Right lobe of liver (tissue), 6 donors: ENCODE data around the gene GALC. TPM values are rescaled to one million over a fixed set of nuclear protein-coding genes. Genes with fewer than 3 reads are reported as not detected.

Experiments
- ATAC-seq, 4 donors: fragments of 200-7000 bp; cut with Tn5 transposase; one replicate each; pipeline ENCODE4 v1.9.1; 2020; ENCODE audit warnings: mild to moderate bottlenecking in 4 of 4, moderate library complexity in 4 of 4
- DNase-seq, 3 donors: peaks; one replicate each; pipeline ENCODE4 v3.0.0-alpha.2; 2020
- H3K27ac ChIP-seq, 3 donors: fragments of 200-600 bp; one replicate each; pipeline ENCODE4 v1.8.0; 2022
- H3K27me3 ChIP-seq, 2 donors: fragments of 200-600 bp; one replicate each; pipeline ENCODE4 v1.8.0; 2022
- H3K36me3 ChIP-seq, 4 donors: fragments of 200-600 bp; sonication (generic) in 1 of 4; one replicate each; pipeline versions ENCODE4 v1.5.1 to v1.8.0; 2017 to 2022; ENCODE audit warnings: control low read depth in 1 of 4
- H3K4me1 ChIP-seq, 4 donors: fragments of 200-600 bp; sonication (generic) in 1 of 4; one replicate each; pipeline versions ENCODE4 v1.5.1 to v1.8.0; 2017 to 2022; ENCODE audit warnings: control low read depth in 1 of 4
- H3K4me3 ChIP-seq, 3 donors: fragments of 200-600 bp; one replicate each; pipeline ENCODE4 v1.8.0; 2022
- H3K9me3 ChIP-seq, 4 donors: fragments of 200-600 bp; sonication (generic) in 1 of 4; one replicate each; pipeline versions ENCODE4 v1.5.1 to v1.8.0; 2017 to 2022; ENCODE audit warnings: control low read depth in 1 of 4
- CTCF ChIP-seq, 4 donors: fragments of 200-600 bp in 3 of 4; fragments of 450-650 bp in 1 of 4; IDR thresholded peaks; one replicate each; pipeline versions ENCODE4 v1.5.1 to v1.8.0; 2016 to 2022; ENCODE audit warnings: antibody characterized with exemption in 4 of 4, mild to moderate bottlenecking in 2 of 4
- POLR2A ChIP-seq: fragments of 450-650 bp; IDR thresholded peaks from one replicate; pipeline ENCODE4 v1.6.1; 2017; ENCODE audit warnings: antibody characterized with exemption, mild to moderate bottlenecking
- WGBS: methylation state at CpG from one replicate; pipeline ENCODE4 v1.1.6; 2018; ENCODE audit warnings: low coverage, low lambda C conversion rate; ENCODE audit not compliant: insufficient coverage; ENCODE audit errors: missing lambda C conversion rate; 5-methylcytosine and 5-hydroxymethylcytosine counted together
- intact Hi-C, 2 donors: fragments of 100-400 bp; cut with DNase I; formaldehyde crosslinking; loops; one replicate each; pipeline versions ENCODE4 v1.11.2 to v1.14.1; 2022
- total RNA-seq, 6 experiments: library from RNA; depleted of rRNA in 2 of 6; stranded (reverse); fragments of >200 nt in 2 of 6; fragmentation: NEBNext Ultra II Directional in 3 of 6; extraction: Animal tissue kit (Norgen Biotek cat#: 25700) in 3 of 6; gene quantifications; one replicate each; pipeline versions ENCODE4 v1.1.0 to v1.2.4, GENCODE V29; 2016 to 2023
- donor health status: DM: no; HTN: yes; CAD: no.
- donor health status: DM: no; HTN: no; CAD: no.
- donor health status: DM: no; HTN: no; CAD: no.
- donor health status: DM: no; HTN: yes; CAD: no.
- donor health status: DM: no; HTN: yes; CAD: no.

GALC gene
- total RNA-seq, 6 experiments from 2014 or later, result 8.3 to 23.5 (median 10.3) TPM

- H3K9me3 ChIP-seq, result no peaks in the 10 kb centered on the region
- DNase-seq, result no peak
- peak overlapping the region in 2 of 3 donors; percentile 25 to 26 for H3K27ac ChIP-seq
- H3K4me3 ChIP-seq, result peak overlapping the region in 1 of 3 donors; percentile 29
- intact Hi-C loops, result no loop called here
- no peaks in the 10 kb centered on the region for H3K27me3 ChIP-seq
- H3K36me3 ChIP-seq, result no peaks in the 10 kb centered on the region
- TF ChIP-seq CTCF (IDR thresholded peaks at IDR 0.05), result no peak
- TF ChIP-seq POLR2A, result peak; percentile 33
- ATAC-seq, result peak; percentile 71 to 73 (median 72)
- no peaks in the 10 kb centered on the region for H3K4me1 ChIP-seq
- WGBS, result 68% methylated on average over 13 of the region's 13 CpGs
Measured at GRCh38 chr14:88005978-88006851, 13.2 kb upstream of the GALC start.

GRCh38 chr14:88005050-88005481, 12.1 kb upstream of the GALC start, which contains the start of gene GPR65:
Gene GPR65, plus strand, starts transcription at chr14:88005135. Its CDS starts 5,713 bp downstream, at chr14:88010848.
- intact Hi-C loops, result no loop called here
- no peaks in the 10 kb centered on the region for H3K4me1 ChIP-seq
- H3K4me3 ChIP-seq, result peak within 1 kb of the TSS; percentile 3 to 29 (median 19)
- peak within 1 kb of the TSS; percentile 2 to 26 (median 25) for H3K27ac ChIP-seq
- DNase-seq (no peak), ATAC-seq (peak; percentile 61 to 69 (median 62))
- no peaks in the 10 kb centered on the region for H3K36me3 ChIP-seq
- H3K9me3 ChIP-seq, result no peaks in the 10 kb centered on the region
- 22% methylated on average over 3 of the region's 3 CpGs for WGBS
- H3K27me3 ChIP-seq, result no peaks in the 10 kb centered on the region
- peak; percentile 65 for TF ChIP-seq POLR2A
- no peak for TF ChIP-seq CTCF (IDR thresholded peaks at IDR 0.05)

DNA sequence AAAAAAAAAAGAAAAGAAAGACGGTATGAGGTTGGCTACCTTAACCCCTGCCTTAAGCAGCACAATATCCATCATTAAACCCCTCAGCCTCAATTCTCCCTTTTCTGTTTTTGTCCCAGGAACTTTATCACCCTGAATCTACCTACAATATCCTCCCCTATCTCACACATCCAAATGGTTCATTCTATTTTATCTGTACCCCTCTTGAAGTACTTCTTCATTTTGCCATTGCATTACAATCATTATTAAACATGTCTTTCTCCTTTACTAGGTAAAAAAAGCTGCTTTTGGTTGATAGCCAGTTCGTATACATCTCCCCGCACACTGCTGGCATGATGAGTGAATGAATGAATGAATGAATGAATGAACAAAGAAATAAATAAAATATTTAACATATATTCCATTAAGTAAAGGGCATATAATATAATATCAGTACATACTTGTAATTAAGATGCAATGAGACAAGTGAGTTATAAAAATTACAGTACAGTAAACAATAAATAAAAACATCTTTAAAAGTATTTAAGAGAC, 11.6 kb upstream of the GALC start:
- DNase-seq, result no peak
- Histone ChIP-seq H3K27me3 (no peaks in the 10 kb centered on the region), H3K36me3 (no peaks in the 10 kb centered on the region), H3K4me1 (no peaks in the 10 kb centered on the region), H3K4me3 (peak overlapping the region in 1 of 3 donors; percentile 19), H3K9me3 (no peaks in the 10 kb centered on the region), H3K27ac (no peak overlapping the region)
- WGBS, result 46% methylated on average over 3 of the region's 3 CpGs
- TF ChIP-seq CTCF (IDR thresholded peaks at IDR 0.05) (no peak), POLR2A (no peak)
- intact Hi-C loops, result no loop called here
- ATAC-seq, result no peak

DNA sequence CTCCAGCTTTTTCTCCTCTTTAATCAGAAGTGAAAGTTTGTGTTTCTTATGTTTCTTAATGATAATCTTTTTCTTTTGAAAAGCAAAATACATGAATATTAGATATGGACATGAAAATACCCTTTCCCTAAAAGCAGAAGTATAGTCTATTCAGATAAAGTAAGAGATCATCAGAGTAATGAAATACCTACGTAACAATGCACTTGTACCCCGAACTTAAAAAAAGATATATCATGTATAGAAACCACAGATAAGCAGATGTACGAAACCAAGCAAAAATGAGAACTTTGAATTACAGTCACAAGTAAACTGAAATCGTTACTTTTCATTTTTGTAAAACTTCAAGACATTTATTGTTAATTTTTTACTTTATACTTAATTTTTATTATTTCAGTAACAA, 10.4 kb upstream of the GALC start:
- no peak for ATAC-seq
- no peak overlapping the region for H3K27ac ChIP-seq

More for the DNA sequence above, 10.4 kb upstream of the GALC start:
- TF ChIP-seq POLR2A, result no peak
- no peak for TF ChIP-seq CTCF (IDR thresholded peaks at IDR 0.05)
- H3K4me1 ChIP-seq, result no peaks in the 10 kb centered on the region
- DNase-seq, result no peak
- WGBS, result 57% methylated on average over 4 of the region's 4 CpGs
- no peaks in the 10 kb centered on the region for H3K36me3 ChIP-seq
- no peaks in the 10 kb centered on the region for H3K9me3 ChIP-seq
- no peaks in the 10 kb centered on the region for H3K27me3 ChIP-seq
- H3K4me3 ChIP-seq, result no peak overlapping the region
- intact Hi-C loops, result no loop called here
